Measurements from ENCODE around the gene DSE.

DSE gene

GRCh38 chr6:116417661-116418060 is 46.9 kb downstream of the DSE start:
- FAIRE-seq = no peak

- no peak for FAIRE-seq
Measured at GRCh38 chr6:116419069-116419786, 48.5 kb downstream of the DSE start.

GRCh38 chr6:116420341-116420740 is 49.6 kb downstream of the DSE start:
- no peak for FAIRE-seq

- no peak for FAIRE-seq
Measured at GRCh38 chr6:116422238-116422637, 51.5 kb downstream of the DSE start.

- no peak for FAIRE-seq
Measured at GRCh38 chr6:116424001-116424400, 53.3 kb downstream of the DSE start.

GRCh38 chr6:116426551-116426950 is 55.8 kb downstream of the DSE start:
- no peak for FAIRE-seq

GRCh38 chr6:116429111-116429510 is 58.4 kb downstream of the DSE start:
- FAIRE-seq = no peak

- no peak for FAIRE-seq
Measured at GRCh38 chr6:116430860-116431259, 60.1 kb downstream of the DSE start.

- FAIRE-seq = peak; percentile 15
Measured at GRCh38 chr6:116431964-116432595, 61.3 kb downstream of the DSE start.

GRCh38 chr6:116433206-116433712 is 62.5 kb downstream of the DSE start:
- no peak for FAIRE-seq

GRCh38 chr6:116434056-116434725 is 63.4 kb downstream of the DSE start:
- FAIRE-seq = peak; percentile 25

- no peak for FAIRE-seq
Measured at GRCh38 chr6:116436586-116436985, 65.8 kb downstream of the DSE start.

GRCh38 chr6:116437656-116438055 is 66.9 kb downstream of the DSE start:
- FAIRE-seq = no peak

- no peak for FAIRE-seq
Measured at GRCh38 chr6:116438590-116439448, 68.1 kb downstream of the DSE start.

GRCh38 chr6:116439522-116440051 is 68.8 kb downstream of the DSE start:
- no peak for FAIRE-seq

- FAIRE-seq = no peak
Measured at GRCh38 chr6:116443105-116443504, 72.4 kb downstream of the DSE start.

- FAIRE-seq = peak; percentile 89
Measured at GRCh38 chr6:116444092-116444491, 73.3 kb downstream of the DSE start.

- FAIRE-seq = no peak
Measured at GRCh38 chr6:116444575-116444974, 73.8 kb downstream of the DSE start.

GRCh38 chr6:116445102-116445501 is 74.4 kb downstream of the DSE start:
- FAIRE-seq = no peak

- FAIRE-seq = no peak
Measured at GRCh38 chr6:116446399-116446798, 75.7 kb downstream of the DSE start.

- no peak for FAIRE-seq
Measured at GRCh38 chr6:116447052-116447451, 76.3 kb downstream of the DSE start.

GRCh38 chr6:116447496-116448011 is 76.8 kb downstream of the DSE start:
- FAIRE-seq = no peak
